Activated CD8-positive, alpha-beta memory T cell treated with anti-CD3 and anti-CD28 coated beads for 4 hours (primary cell): ENCODE measurements around the gene RNF148.

Experiments used
- DNase-seq, 2 donors: peaks; one replicate each; pipeline ENCODE4 v3.0.0-alpha.2; 2020; ENCODE audit warnings: low read depth in 2 of 2

RNF148 gene

GRCh38 chr7:122702872-122703510, at the start of gene RNF148:
Gene RNF148, minus strand, starts transcription at chr7:122702922. Its CDS starts 172 bp downstream, at chr7:122702750.
- no peak for DNase-seq

GRCh38 chr7:122750389-122750788, 47.7 kb upstream of the RNF148 start:
- DNase-seq, result no peak

- no peak for DNase-seq
Observed at GRCh38 chr7:122748195-122748594, 45.5 kb upstream of the RNF148 start.

- DNase-seq, result no peak
Observed at GRCh38 chr7:122746948-122747347, 44.2 kb upstream of the RNF148 start.

GRCh38 chr7:122743211-122743610, 40.5 kb upstream of the RNF148 start:
- DNase-seq, result no peak

- DNase-seq, result no peak
Observed at GRCh38 chr7:122738947-122739346, 36.2 kb upstream of the RNF148 start.

GRCh38 chr7:122736183-122736582, 33.5 kb upstream of the RNF148 start:
- no peak for DNase-seq

- no peak for DNase-seq
Observed at GRCh38 chr7:122727759-122728158, 25.0 kb upstream of the RNF148 start.

- DNase-seq, result no peak
Observed at GRCh38 chr7:122727354-122727753, 24.6 kb upstream of the RNF148 start.

GRCh38 chr7:122726881-122727280, 24.2 kb upstream of the RNF148 start:
- no peak for DNase-seq

- no peak for DNase-seq
Observed at GRCh38 chr7:122724366-122724765, 21.6 kb upstream of the RNF148 start.

GRCh38 chr7:122719010-122719578, 16.4 kb upstream of the RNF148 start:
- no peak for DNase-seq

- DNase-seq, result no peak
Observed at GRCh38 chr7:122717356-122718089, 14.8 kb upstream of the RNF148 start.

GRCh38 chr7:122715183-122715582, 12.5 kb upstream of the RNF148 start:
- no peak for DNase-seq

GRCh38 chr7:122710916-122711315, 8.2 kb upstream of the RNF148 start:
- DNase-seq, result no peak

GRCh38 chr7:122709930-122710646, 7.4 kb upstream of the RNF148 start:
- no peak for DNase-seq

- DNase-seq, result no peak
Observed at GRCh38 chr7:122706836-122707235, 4.1 kb upstream of the RNF148 start.

GRCh38 chr7:122699017-122699416, 3.7 kb downstream of the RNF148 start, which contains the start of gene RNF133:
Gene RNF133, minus strand, starts transcription at chr7:122699117. Its CDS starts 199 bp downstream, at chr7:122698918.
- no peak for DNase-seq

GRCh38 chr7:122695816-122696215, 6.9 kb downstream of the RNF148 start:
- no peak for DNase-seq

GRCh38 chr7:122694697-122695096, 8.0 kb downstream of the RNF148 start:
- no peak for DNase-seq

GRCh38 chr7:122692769-122693309, 9.9 kb downstream of the RNF148 start:
- no peak for DNase-seq
